GM23338 (cell line): ENCODE measurements around the gene LRCH3. TPM values are rescaled to one million over a fixed set of nuclear protein-coding genes. Genes with fewer than 3 reads are reported as not detected.

ENCODE experiments used
- ATAC-seq: fragments of 200-7000 bp; cut with Tn5 transposase; 3 replicates; pipeline ENCODE4 v1.9.1; 2020
- DNase-seq: peaks from one replicate; pipeline ENCODE4 v3.0.0-alpha.2; 2015; ENCODE audit warnings: low spot score
- H2AFZ ChIP-seq: fragments of 200-600 bp; sonication (generic); 2 replicates; pipeline ENCODE4 v1.8.0; 2016; ENCODE audit warnings: antibody characterized with exemption, mild to moderate bottlenecking, moderate library complexity
- H3F3A ChIP-seq: fragments of 200-600 bp; sonication (generic); replicated peaks from 2 replicates; pipeline ENCODE4 v1.8.0; 2017; ENCODE audit warnings: antibody characterized with exemption, mixed run types, low read depth
- H3K27ac ChIP-seq: fragments of 200-600 bp; sonication (generic); 2 replicates; pipeline ENCODE4 v1.6.1; 2016; ENCODE audit warnings: low read depth
- H3K27me3 ChIP-seq: fragments of 200-600 bp; sonication (generic); 2 replicates; pipeline ENCODE4 v1.8.0; 2016; ENCODE audit warnings: mild to moderate bottlenecking, mixed run types, moderate library complexity; ENCODE audit not compliant: insufficient read depth
- H3K36me3 ChIP-seq: fragments of 200-600 bp; sonication (generic); 2 replicates; pipeline ENCODE4 v1.8.0; 2016; ENCODE audit warnings: mild to moderate bottlenecking; ENCODE audit not compliant: insufficient read depth
- H3K4me1 ChIP-seq: fragments of 200-600 bp; sonication (generic); 2 replicates; pipeline ENCODE4 v1.8.0; 2016; ENCODE audit warnings: mild to moderate bottlenecking, moderate library complexity; ENCODE audit not compliant: insufficient read depth
- H3K4me2 ChIP-seq: fragments of 200-600 bp; sonication (generic); 2 replicates; pipeline ENCODE4 v1.7.1; 2017; ENCODE audit warnings: mixed run types
- H3K4me3 ChIP-seq: fragments of 200-600 bp; sonication (generic); 2 replicates; pipeline ENCODE4 v1.6.1; 2016; ENCODE audit warnings: mixed run types
- H3K79me2 ChIP-seq: fragments of 200-600 bp; sonication (generic); replicated peaks from 2 replicates; pipeline ENCODE4 v1.8.0; 2017; ENCODE audit warnings: mild to moderate bottlenecking; ENCODE audit not compliant: insufficient read depth
- H3K9me2 ChIP-seq: fragments of 200-600 bp; sonication (generic); 2 replicates; pipeline ENCODE4 v1.8.0; 2017; ENCODE audit not compliant: insufficient read depth
- H4K20me1 ChIP-seq: fragments of 200-600 bp; sonication (generic); replicated peaks from 2 replicates; pipeline ENCODE4 v1.8.0; 2017; ENCODE audit warnings: mild to moderate bottlenecking; ENCODE audit not compliant: insufficient read depth
- H3K27ac Mint-ChIP-seq: 2 replicates; pipeline ENCODE4 v1.8.0; 2020; ENCODE audit warnings: inconsistent platforms, mild to moderate bottlenecking, moderate library complexity, mixed read lengths
- H3K27me3 Mint-ChIP-seq: 3 replicates; pipeline ENCODE4 v1.8.0; 2022; ENCODE audit warnings: low read depth, mild to moderate bottlenecking, moderate library complexity, mixed read lengths, inconsistent platforms; ENCODE audit not compliant: insufficient read depth, poor library complexity
- H3K36me3 Mint-ChIP-seq: 3 replicates; pipeline ENCODE4 v1.8.0; 2021; ENCODE audit warnings: low read depth, mild to moderate bottlenecking, inconsistent platforms, moderate library complexity, mixed read lengths
- H3K4me1 Mint-ChIP-seq: 3 replicates; pipeline ENCODE4 v1.8.0; 2020; ENCODE audit warnings: mild to moderate bottlenecking, inconsistent platforms, mixed read lengths
- H3K4me3 Mint-ChIP-seq: 3 replicates; pipeline ENCODE4 v1.8.0; 2021; ENCODE audit warnings: moderate library complexity, mild to moderate bottlenecking, inconsistent platforms, mixed read lengths
- H3K9me3 Mint-ChIP-seq: 3 replicates; pipeline ENCODE4 v1.8.0; 2020; ENCODE audit warnings: moderate library complexity, mild to moderate bottlenecking, inconsistent platforms, mixed read lengths
- CREB1 ChIP-seq: fragments of 250-450 bp; sonication (Bioruptor Pico); IDR thresholded peaks from 2 replicates; pipeline ENCODE4 v1.5.0; 2020; ENCODE audit warnings: low read depth, mild to moderate bottlenecking, moderate library complexity
- CTCF ChIP-seq, 2 experiments: fragments of 200-600 bp in 1 of 2; sonication (generic) in 1 of 2; conservative IDR thresholded peaks; 2 replicates each; pipeline versions ENCODE4 v1.5.1 to v1.6.1; 2016 to 2017; ENCODE audit warnings: antibody characterized with exemption in 2 of 2, low read depth in 2 of 2, mild to moderate bottlenecking in 2 of 2, moderate library complexity in 1 of 2
- EZH2 ChIP-seq: fragments of 200-600 bp; sonication (generic); IDR thresholded peaks from one replicate; pipeline ENCODE4 v1.8.0; 2017; ENCODE audit warnings: antibody characterized with exemption, mild to moderate bottlenecking, low read depth; ENCODE audit not compliant: unreplicated experiment
- JUNB ChIP-seq: IDR thresholded peaks from one replicate; pipeline ENCODE4 v1.6.1; 2016; ENCODE audit warnings: antibody characterized with exemption; ENCODE audit not compliant: unreplicated experiment
- REST ChIP-seq: IDR thresholded peaks from one replicate; pipeline ENCODE4 v1.6.1; 2018; ENCODE audit warnings: antibody characterized with exemption; ENCODE audit not compliant: unreplicated experiment
- STAT1 ChIP-seq: IDR thresholded peaks from one replicate; pipeline ENCODE4 v1.6.1; 2016; ENCODE audit warnings: antibody characterized with exemption; ENCODE audit not compliant: unreplicated experiment
- polyA plus RNA-seq: library from polyadenylated mRNA; unstranded; fragments of >200 nt; fragmentation: Nextera tagmentation; extraction: Ambion mirVana; gene quantifications from 2 replicates; pipeline ENCODE4 v1.2.1, GENCODE V29; 2016
- total RNA-seq: library from RNA; depleted of rRNA; stranded (reverse); fragments of >200 nt; shearing (Covaris generic); gene quantifications from 2 replicates; pipeline ENCODE4 v1.2.3, GENCODE V29; 2014

LRCH3 gene
- total and polyA plus RNA-seq, 2 experiments from 2014 or later, result 22.9 to 60.0 TPM

GRCh38 chr3:197761784-197762183, 29.3 kb upstream of the LRCH3 start:
- H3K27ac Mint-ChIP-seq, result no peak overlapping the region
- Histone ChIP-seq H3K4me1 (no peaks in the 10 kb centered on the region), H2AFZ (no peak overlapping the region), H3K79me2 (no peaks in the 10 kb centered on the region), H3K4me2 (no peak overlapping the region), H3K9me2 (peaks cover 7% of the 10 kb centered on the region; the same call in 1 of the 2 replicates), H4K20me1 (no peaks in the 10 kb centered on the region; the same call in 1 of the 2 replicates), H3F3A (no peaks in the 10 kb centered on the region), H3K36me3 (no peaks in the 10 kb centered on the region; the same call in 1 of the 2 replicates), H3K4me3 (no peak overlapping the region), H3K27ac (no peak overlapping the region), H3K27me3 (no peaks in the 10 kb centered on the region)
- DNase-seq, result no peak
- H3K9me3 Mint-ChIP-seq, result no peaks in the 10 kb centered on the region
- peaks cover 12% of the 10 kb centered on the region; the same call in 1 of the 3 replicates for H3K36me3 Mint-ChIP-seq
- TF ChIP-seq REST, result no peak
- no peaks in the 10 kb centered on the region for H3K27me3 Mint-ChIP-seq
- no peaks in the 10 kb centered on the region for H3K4me1 Mint-ChIP-seq
- no peak for ATAC-seq
- no peak overlapping the region for H3K4me3 Mint-ChIP-seq

DNA sequence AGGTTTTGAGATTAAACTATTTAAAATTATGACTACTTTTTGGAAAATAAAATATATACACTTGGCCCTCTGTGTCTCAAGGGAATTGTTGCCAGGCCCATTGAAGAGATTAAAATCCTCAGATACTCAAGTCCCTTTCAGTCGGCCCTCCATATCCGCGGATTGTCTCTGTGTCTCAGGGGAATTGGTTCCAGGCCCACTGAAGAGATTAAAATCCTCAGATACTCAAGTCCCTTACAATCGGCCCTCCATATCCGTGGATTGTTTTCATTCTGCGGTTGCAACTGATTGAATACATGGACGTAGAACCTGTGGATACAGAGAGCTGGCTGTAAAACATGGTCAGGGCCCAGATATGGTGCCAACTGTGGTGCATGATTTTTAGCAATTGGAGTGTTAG, 15.7 kb upstream of the LRCH3 start:
- no peak for ATAC-seq
- peaks cover 6% of the 10 kb centered on the region; the same call in 1 of the 2 replicates for H3K36me3 ChIP-seq

More for the DNA sequence above, 15.7 kb upstream of the LRCH3 start:
- no peaks in the 10 kb centered on the region; the same call in 2 of the 3 replicates for H3K4me1 Mint-ChIP-seq
- no peak overlapping the region for H3K27ac Mint-ChIP-seq
- no peak overlapping the region for H3K4me3 ChIP-seq
- H3K9me2 ChIP-seq, result no peaks in the 10 kb centered on the region
- H3K79me2 ChIP-seq, result no peaks in the 10 kb centered on the region
- H2AFZ ChIP-seq, result no peak overlapping the region
- H3K27ac ChIP-seq, result no peak overlapping the region
- H3F3A ChIP-seq, result no peaks in the 10 kb centered on the region
- H3K4me2 ChIP-seq, result no peak overlapping the region
- DNase-seq, result no peak
- no peaks in the 10 kb centered on the region for H3K9me3 Mint-ChIP-seq
- no peaks in the 10 kb centered on the region for H3K4me1 ChIP-seq
- H3K27me3 Mint-ChIP-seq, result no peaks in the 10 kb centered on the region
- H3K4me3 Mint-ChIP-seq, result no peak overlapping the region
- peaks cover 51% of the 10 kb centered on the region for H3K36me3 Mint-ChIP-seq
- TF ChIP-seq JUNB, result no peak
- no peak for TF ChIP-seq EZH2
- no peak for TF ChIP-seq STAT1
- TF ChIP-seq CTCF (conservative IDR thresholded peaks at IDR 0.05; ENCODE audit: low read depth in 2 of 2), result no peak
- no peak for TF ChIP-seq CREB1 (CRISPR knock-in tag)
- TF ChIP-seq REST, result no peak
- H3K27me3 ChIP-seq, result no peaks in the 10 kb centered on the region
- no peaks in the 10 kb centered on the region for H4K20me1 ChIP-seq
